Nephron progenitor cell (in vitro differentiated cells): ENCODE results near the gene FBXO46.

Experiments used
- DNase-seq: peaks from one replicate; pipeline ENCODE4 v3.0.0; 2021
- H3K27ac Mint-ChIP-seq: 2 replicates; pipeline ENCODE4 v1.8.0; 2021; ENCODE audit warnings: mild to moderate bottlenecking, moderate library complexity, mixed read lengths
- H3K27me3 Mint-ChIP-seq: 2 replicates; pipeline ENCODE4 v1.8.0; 2021; ENCODE audit warnings: mild to moderate bottlenecking, low read depth, mixed read lengths; ENCODE audit not compliant: poor library complexity
- H3K36me3 Mint-ChIP-seq: 2 replicates; pipeline ENCODE4 v1.8.0; 2021; ENCODE audit warnings: low read depth, mixed read lengths
- H3K4me1 Mint-ChIP-seq: 2 replicates; pipeline ENCODE4 v1.8.0; 2021; ENCODE audit warnings: mixed read lengths
- H3K4me3 Mint-ChIP-seq: 2 replicates; pipeline ENCODE4 v1.8.0; 2021; ENCODE audit warnings: mild to moderate bottlenecking, moderate library complexity, mixed read lengths
- H3K9me3 Mint-ChIP-seq: 2 replicates; pipeline ENCODE4 v1.8.0; 2021; ENCODE audit warnings: mild to moderate bottlenecking, moderate library complexity, mixed read lengths
- TF ChIP-seq, protein P1 (sequence below): fragments of 200-600 bp; sonication (generic); IDR thresholded peaks from 2 replicates; pipeline ENCODE4 v1.5.0; 2021; ENCODE audit warnings: antibody characterized with exemption

The FBXO46 gene

DNA sequence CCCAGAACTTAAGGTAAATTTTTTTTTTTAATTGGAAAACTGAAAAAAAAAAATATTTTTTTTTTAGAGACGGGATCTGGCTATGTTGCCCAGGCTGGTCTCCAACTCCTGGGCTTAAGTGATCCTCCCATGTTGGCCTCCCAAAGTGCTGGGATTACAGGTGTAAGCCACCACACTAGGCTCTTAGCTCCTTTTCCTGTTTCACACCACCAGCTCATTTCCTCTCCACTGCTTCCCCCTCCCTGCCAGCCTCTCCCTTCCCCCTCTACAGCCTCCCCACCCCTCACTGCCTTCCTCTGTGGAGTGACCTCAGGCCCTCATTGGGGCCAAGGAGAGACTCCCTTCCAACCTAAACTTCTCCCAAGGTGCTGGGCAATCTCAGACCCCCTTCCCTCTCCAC, 66.9 kb downstream of the FBXO46 start:
- Mint-ChIP-seq H3K27ac (no peak overlapping the region), H3K36me3 (no peaks in the 10 kb centered on the region), H3K4me1 (peaks cover 39% of the 10 kb centered on the region), H3K9me3 (no peaks in the 10 kb centered on the region), H3K4me3 (no peak overlapping the region), H3K27me3 (peaks cover 48% of the 10 kb centered on the region)
- TF ChIP-seq, protein P1, sequence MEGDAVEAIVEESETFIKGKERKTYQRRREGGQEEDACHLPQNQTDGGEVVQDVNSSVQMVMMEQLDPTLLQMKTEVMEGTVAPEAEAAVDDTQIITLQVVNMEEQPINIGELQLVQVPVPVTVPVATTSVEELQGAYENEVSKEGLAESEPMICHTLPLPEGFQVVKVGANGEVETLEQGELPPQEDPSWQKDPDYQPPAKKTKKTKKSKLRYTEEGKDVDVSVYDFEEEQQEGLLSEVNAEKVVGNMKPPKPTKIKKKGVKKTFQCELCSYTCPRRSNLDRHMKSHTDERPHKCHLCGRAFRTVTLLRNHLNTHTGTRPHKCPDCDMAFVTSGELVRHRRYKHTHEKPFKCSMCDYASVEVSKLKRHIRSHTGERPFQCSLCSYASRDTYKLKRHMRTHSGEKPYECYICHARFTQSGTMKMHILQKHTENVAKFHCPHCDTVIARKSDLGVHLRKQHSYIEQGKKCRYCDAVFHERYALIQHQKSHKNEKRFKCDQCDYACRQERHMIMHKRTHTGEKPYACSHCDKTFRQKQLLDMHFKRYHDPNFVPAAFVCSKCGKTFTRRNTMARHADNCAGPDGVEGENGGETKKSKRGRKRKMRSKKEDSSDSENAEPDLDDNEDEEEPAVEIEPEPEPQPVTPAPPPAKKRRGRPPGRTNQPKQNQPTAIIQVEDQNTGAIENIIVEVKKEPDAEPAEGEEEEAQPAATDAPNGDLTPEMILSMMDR, result no peak
- no peak for DNase-seq

GRCh38 chr19:45660636-45661035, 70.1 kb downstream of the FBXO46 start:
- TF ChIP-seq, protein P1, result no peak
- Mint-ChIP-seq H3K9me3 (no peaks in the 10 kb centered on the region), H3K4me3 (no peak overlapping the region), H3K4me1 (peaks cover 29% of the 10 kb centered on the region), H3K27ac (no peak overlapping the region), H3K27me3 (peaks cover 33% of the 10 kb centered on the region), H3K36me3 (no peaks in the 10 kb centered on the region)
- no peak for DNase-seq
